Measurements from ENCODE around the gene SIRPA. TPM values are rescaled to one million over a fixed set of nuclear protein-coding genes. Genes with fewer than 3 reads are reported as not detected.
A peak's percentile ranks its signal among the peaks of the same experiment; 100 is the strongest.

Gene SIRPA
- total RNA-seq, 1 donor: 12.2 TPM

DNA sequence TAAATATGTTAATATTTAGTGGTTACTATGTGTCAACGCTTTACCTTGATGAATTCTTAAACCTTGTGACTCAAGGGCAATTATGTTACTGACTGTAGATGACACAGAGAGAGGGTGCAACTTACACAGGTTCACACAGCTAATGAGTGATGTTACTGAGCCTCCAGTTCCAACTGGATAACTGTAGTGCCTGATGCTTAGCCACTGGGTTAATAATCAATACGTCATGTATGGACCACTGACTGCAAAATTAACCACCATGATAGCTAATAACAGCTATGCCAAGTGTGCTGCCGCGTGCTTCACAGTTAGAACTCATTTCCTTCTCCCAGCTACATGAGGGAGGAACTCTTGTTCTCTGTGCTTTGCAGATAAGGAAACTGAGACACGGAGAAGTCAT, 45.4 kb downstream of the SIRPA start:
- TF ChIP-seq, protein P1, sequence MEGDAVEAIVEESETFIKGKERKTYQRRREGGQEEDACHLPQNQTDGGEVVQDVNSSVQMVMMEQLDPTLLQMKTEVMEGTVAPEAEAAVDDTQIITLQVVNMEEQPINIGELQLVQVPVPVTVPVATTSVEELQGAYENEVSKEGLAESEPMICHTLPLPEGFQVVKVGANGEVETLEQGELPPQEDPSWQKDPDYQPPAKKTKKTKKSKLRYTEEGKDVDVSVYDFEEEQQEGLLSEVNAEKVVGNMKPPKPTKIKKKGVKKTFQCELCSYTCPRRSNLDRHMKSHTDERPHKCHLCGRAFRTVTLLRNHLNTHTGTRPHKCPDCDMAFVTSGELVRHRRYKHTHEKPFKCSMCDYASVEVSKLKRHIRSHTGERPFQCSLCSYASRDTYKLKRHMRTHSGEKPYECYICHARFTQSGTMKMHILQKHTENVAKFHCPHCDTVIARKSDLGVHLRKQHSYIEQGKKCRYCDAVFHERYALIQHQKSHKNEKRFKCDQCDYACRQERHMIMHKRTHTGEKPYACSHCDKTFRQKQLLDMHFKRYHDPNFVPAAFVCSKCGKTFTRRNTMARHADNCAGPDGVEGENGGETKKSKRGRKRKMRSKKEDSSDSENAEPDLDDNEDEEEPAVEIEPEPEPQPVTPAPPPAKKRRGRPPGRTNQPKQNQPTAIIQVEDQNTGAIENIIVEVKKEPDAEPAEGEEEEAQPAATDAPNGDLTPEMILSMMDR (IDR thresholded peaks at IDR 0.05; ENCODE audit: insufficient read depth, low read length): no peak
- no peak overlapping the region for H3K4me3 ChIP-seq (ENCODE audit: low read depth, low read length)
- no peak for DNase-seq (ENCODE audit: low read depth)

GRCh38 chr20:1941226-1941625, 46.0 kb downstream of the SIRPA start:
- TF ChIP-seq, protein P1 (IDR thresholded peaks at IDR 0.05; ENCODE audit: insufficient read depth, low read length): no peak
- H3K4me3 ChIP-seq (ENCODE audit: low read depth, low read length): no peak overlapping the region
- DNase-seq (ENCODE audit: low read depth): peak; percentile 48

DNA sequence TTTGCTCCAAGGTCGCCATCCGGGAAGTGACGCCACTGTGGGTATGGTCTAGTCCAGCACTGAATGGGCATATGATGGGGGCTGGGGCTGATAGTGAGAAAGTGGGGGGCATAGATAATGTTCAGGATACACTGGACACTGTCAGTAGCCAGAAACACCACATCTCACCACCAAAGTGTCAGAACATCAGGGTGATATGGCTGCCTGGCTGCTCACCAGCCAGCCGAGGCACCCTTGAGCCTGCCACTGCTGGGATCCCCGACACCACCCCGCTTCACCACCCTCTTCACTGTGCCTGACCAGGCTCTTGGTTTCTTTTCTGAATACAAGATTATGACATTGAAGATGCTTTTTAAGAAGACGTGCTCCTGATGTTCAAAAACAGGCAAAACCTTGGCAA, 46.9 kb downstream of the SIRPA start:
- no peak for DNase-seq (ENCODE audit: low read depth)
- H3K4me3 ChIP-seq (ENCODE audit: low read depth, low read length): no peak overlapping the region
- TF ChIP-seq, protein P1 (IDR thresholded peaks at IDR 0.05; ENCODE audit: insufficient read depth, low read length): no peak

DNA sequence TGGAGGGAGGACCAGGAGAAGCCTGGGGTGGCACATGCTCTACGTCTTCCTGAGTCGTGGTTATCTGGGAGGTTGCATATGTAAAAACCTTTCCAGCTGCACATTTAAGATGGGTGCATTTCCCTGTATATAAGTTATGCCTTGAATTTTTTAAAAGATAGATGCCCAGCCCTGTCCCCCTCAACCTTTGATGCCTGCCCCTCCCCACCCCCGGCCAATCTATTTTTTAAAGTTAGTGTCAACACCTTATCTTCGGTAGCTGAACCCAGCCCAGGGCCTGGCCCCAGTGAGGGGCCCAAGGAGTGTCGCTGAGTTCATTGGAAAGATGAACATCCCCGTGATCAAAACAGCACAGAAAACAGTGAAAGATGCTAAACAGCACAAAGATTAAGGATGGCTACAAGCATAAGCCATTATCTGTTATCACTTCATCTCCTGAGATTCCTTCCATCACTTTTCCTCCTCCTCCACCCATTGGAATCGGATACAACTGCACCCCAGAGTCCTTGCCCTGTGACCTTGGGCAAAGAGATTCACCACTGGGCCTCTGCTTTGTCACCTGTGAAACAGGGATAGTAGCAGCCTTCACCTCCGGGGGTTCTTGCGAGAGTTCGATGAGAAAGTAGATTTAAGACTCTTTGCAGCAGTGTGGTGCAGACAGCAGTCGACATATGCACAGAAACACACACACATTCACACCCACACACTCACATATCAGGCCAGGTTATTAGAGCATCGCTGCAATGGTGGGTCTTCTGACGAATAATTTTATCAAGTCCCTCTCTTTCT, 47.5 kb downstream of the SIRPA start:
- TF ChIP-seq, protein P1 (IDR thresholded peaks at IDR 0.05; ENCODE audit: insufficient read depth, low read length): no peak
- no peak overlapping the region for H3K4me3 ChIP-seq (ENCODE audit: low read depth, low read length)
- DNase-seq (ENCODE audit: low read depth): no peak

DNA sequence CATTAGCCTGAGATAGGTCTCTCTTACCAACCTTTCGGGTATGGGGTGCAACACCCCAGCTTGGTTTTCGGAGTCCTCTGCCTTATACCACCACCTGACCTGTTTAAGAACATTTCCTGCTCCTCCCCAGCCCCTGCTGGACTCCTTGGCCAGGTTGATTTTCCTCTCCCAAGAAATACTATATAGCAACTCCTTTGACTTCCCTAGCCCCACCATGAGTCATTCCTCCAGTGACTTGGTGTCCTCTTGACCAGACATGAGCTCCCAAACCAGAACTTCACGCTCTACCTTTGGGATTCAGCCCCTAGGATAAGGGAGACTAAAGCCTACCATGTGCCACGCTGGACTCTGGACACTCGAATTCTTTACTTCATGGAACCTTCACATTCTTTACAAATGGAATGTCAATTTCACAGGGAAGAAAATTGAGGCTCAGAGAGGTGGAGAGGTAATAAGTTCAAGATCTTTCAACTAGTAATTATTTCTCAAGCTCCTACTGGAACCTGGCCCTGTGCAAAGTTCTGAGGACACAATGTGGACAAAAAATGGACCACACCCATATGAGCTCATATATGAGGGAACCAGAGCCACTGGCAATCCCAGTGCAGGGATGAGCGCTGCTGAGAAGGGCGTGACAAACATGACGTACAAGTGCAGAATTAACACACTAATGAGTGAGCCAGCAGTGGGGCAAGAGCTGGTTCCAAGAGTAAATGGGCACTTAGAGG, 48.2 kb downstream of the SIRPA start:
- peak; percentile 79 for DNase-seq (ENCODE audit: low read depth)
- no peak overlapping the region for H3K4me3 ChIP-seq (ENCODE audit: low read depth, low read length)
- TF ChIP-seq, protein P1 (IDR thresholded peaks at IDR 0.05; ENCODE audit: insufficient read depth, low read length): no peak

GRCh38 chr20:1944345-1945091, 49.3 kb downstream of the SIRPA start:
- TF ChIP-seq, protein P1 (IDR thresholded peaks at IDR 0.05; ENCODE audit: insufficient read depth, low read length): no peak
- no peak for DNase-seq (ENCODE audit: low read depth)
- H3K4me3 ChIP-seq (ENCODE audit: low read depth, low read length): no peak overlapping the region

Measured in fibroblast of the aortic adventitia (primary cell).